ENCODE results near the gene C16orf46.

C16orf46 gene

GRCh38 chr16:81107511-81107910, 30.5 kb upstream of the C16orf46 start:
- no peak for DNase-seq (ENCODE audit: extremely low read depth, low read depth)
- no peak for TF ChIP-seq CTCF (IDR thresholded peaks at IDR 0.05; ENCODE audit: low read depth, low read length)

DNA sequence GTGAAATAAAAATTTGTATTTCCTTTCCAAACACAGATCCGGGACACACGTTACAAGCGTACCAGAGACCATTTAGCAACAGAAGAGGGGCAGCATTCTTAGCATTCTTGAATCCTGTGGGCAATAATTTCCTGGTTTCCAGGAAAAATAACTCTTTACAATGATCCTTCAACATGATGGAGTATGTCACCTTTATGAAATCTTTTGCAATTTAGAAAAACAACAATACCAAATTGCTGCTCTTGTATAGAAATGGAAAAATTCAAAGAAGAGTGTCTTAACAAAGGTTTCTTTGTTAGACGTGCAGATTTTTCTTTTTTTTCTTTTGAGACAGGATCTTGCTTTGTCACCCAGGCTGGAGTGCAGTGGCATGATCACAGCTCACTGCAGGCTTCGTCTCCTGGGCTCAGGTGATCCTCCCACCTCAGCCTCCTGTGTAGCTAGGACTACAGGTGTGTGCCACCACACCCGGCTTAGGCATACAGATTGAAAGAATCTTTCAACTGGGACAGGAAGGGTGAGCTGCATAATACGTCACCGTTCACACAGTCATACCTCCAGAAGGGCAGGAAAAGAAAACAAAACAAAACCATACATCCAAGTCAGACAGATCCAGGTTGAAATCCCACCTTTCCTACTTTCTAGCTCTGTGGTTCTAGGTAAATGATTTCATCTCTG, 29.9 kb upstream of the C16orf46 start:
- TF ChIP-seq CTCF (IDR thresholded peaks at IDR 0.05; ENCODE audit: low read depth, low read length) = no peak
- no peak for DNase-seq (ENCODE audit: extremely low read depth, low read depth)

DNA sequence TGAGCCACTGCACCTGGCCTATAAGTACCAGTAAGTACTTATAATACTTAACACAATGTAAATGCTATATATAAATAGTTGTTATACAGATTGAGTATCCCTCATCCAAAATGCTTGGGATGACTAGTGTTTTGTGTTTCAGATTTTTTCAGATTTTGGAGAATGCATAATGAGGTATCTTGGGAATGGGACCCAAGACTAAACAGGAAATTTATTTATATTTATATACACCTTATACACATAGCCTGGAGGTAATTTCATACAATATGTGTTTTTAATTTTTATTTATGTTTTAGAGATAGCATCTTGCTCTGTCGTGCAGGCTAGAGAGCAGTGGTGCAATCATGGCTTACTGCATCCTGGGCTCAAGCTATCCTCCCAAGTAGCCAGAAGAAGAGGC, 28.9 kb upstream of the C16orf46 start:
- TF ChIP-seq CTCF (IDR thresholded peaks at IDR 0.05; ENCODE audit: low read depth, low read length) = no peak
- DNase-seq (ENCODE audit: extremely low read depth, low read depth) = no peak

DNA sequence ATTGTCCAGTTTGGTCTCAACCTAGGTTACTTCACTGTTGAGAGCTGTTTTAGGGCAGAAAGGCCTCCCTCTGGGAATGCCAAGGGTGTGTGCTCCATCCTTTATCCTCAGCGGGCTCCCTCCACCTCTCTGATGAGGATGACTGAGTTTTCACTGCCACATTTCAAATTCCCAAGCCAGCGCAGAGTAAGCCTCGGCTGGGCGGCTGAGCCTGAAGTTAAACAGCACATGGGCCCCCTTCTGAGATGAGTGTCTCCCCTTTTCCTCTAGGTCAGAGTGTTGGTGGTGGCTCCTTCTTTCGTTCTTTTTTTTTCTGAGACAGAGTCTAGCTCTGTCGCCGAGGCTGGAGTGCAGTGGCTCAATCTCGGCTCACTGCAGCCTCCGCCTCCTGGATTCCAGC, 24.7 kb upstream of the C16orf46 start:
- no peak for DNase-seq (ENCODE audit: extremely low read depth, low read depth)

DNA sequence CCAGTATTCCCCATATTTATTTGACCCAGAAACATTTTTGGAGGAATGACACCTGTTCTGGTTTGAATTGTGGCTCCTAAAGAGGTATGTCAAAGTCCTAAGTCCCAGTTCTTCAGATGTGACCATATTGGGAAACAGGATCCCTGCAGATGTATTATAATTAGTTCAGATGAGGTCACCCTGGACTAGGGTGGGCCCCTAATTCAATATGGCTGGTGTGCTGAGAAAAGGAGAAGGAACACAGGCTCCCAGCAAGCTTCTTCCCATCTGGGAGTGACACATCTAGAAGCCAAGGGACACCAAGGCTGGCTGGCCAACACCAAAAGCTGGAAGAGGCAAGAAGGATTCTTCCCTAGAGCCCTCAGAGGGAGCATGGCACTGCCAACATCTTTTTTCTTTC, 22.9 kb upstream of the C16orf46 start:
- no peak for DNase-seq (ENCODE audit: extremely low read depth, low read depth)
- no peak for TF ChIP-seq CTCF (IDR thresholded peaks at IDR 0.05; ENCODE audit: low read depth, low read length)

More for the DNA sequence above, 24.7 kb upstream of the C16orf46 start:
- no peak for TF ChIP-seq CTCF (IDR thresholded peaks at IDR 0.05; ENCODE audit: low read depth, low read length)

DNA sequence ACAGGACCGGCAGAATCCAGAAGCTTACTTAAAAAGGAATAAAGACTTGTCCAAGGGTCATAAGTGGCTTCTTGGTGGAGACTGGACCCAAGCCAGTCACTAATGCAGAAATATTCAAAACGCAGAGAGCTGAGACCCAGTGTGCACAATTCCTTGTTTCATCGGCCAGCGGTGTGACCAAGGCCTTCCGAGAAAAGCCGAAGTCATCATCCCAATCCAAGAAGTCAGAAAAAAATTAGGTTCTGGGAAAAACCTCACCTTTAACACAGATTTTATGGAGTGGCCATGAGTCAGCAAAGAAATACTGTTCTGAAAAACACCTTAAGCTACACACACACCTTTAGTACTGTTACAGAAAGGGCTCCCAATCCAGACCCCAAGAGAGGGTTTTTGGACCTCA, 20.2 kb upstream of the C16orf46 start:
- TF ChIP-seq CTCF (IDR thresholded peaks at IDR 0.05; ENCODE audit: low read depth, low read length) = no peak
- no peak for DNase-seq (ENCODE audit: extremely low read depth, low read depth)

- DNase-seq (ENCODE audit: extremely low read depth, low read depth) = no peak
- TF ChIP-seq CTCF (IDR thresholded peaks at IDR 0.05; ENCODE audit: low read depth, low read length) = no peak
Observed at GRCh38 chr16:81096715-81097208, 19.7 kb upstream of the C16orf46 start.
